T-helper 2 cell (primary cell): ENCODE data around the gene SAG.
A peak's percentile ranks its signal among the peaks of the same experiment; 100 is the strongest.

Source experiments
- DNase-seq, 5 experiments: peaks; one replicate each; pipeline versions ENCODE4 v3.0.0 to v3.0.0-alpha.2; 2012 to 2022

The SAG gene

DNA sequence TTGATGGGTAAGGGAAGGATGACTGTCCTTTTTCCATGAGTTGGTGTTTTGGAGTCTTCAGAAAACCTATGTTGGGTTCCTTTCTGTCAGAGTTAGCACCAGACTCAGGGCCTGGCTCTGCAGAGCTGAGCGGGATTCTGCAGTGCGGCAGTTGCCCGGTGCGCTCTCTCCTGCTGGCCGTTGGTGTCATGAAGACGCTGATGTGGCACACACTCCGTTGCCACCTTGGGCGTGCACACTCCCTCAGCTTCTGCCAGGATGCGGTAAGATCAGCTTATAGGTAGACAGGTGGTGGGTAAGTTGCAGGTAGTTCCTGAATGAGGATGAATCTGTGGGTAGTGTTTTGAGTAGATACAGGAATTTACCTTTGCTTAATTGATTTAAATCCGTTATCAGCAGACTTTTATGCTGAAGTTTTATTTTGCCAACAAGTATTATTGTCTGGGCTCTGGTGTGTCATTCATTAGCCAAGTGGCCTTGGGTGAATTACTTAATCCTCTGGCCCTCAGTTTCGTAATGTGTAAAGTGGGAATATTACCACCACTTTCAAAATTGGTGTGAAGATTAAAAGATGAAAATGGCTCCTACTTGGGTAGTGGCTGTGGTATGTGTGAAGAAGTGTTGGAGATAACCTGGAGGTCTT lies 73.5 kb downstream of the SAG start:
- DNase-seq, result peak in 1 of 5 experiments; percentile 5

- no peak for DNase-seq
These were observed 74.0 kb downstream of the SAG start for GRCh38 chr2:233381638-233381995.

DNA sequence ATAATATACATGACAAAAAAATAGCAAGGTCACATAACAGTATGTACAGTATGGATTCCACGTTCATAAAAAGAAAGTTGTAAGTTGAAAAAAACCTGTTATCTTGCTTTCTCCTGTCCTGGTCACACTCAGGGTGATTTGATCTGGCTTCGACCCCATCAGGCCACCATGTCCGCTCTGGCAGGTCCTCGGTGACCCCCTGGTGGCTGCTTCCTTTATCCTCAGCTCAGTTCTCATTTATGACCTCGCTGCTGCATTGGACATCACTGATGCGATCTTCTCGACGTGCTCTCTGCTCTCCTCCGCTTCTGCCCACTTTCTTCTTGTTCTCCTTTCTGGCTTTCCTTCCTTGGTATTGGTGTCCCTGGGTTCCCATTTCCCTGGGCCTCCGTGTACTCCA lies 76.4 kb downstream of the SAG start:
- DNase-seq, result no peak

DNA sequence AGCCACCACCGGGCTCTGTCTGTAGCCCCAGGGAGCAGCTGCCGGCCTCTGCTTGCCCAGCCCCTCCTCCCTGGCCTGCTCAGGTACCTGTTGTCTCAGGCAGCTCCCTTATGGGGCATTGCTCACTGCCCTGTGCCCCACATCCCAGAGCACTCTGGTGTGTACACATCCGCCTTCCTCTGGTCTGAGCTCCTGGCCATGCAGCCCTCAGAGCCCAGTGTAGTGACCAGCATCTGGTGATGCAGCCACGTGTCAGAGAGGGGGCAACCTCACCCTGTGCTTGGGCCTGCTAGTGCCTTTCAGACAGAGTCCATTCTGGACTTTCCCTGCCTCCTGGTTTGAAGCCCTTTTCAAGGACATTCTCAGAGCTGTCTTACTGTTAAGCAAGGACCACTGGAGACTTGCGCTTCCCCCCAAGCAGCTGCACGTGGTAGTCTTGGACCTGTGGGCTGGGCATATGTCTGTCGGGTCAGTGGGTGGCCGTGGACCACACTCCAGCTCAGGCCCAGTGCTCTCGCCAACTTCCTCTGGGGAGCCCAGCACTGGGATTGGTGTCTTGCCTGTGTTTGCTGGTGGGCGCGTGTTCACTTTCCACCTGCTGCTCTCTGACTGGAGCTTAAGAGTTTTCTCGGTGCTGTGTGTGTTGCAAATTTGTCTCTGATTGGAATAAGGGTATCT lies 77.3 kb downstream of the SAG start:
- no peak for DNase-seq

DNA sequence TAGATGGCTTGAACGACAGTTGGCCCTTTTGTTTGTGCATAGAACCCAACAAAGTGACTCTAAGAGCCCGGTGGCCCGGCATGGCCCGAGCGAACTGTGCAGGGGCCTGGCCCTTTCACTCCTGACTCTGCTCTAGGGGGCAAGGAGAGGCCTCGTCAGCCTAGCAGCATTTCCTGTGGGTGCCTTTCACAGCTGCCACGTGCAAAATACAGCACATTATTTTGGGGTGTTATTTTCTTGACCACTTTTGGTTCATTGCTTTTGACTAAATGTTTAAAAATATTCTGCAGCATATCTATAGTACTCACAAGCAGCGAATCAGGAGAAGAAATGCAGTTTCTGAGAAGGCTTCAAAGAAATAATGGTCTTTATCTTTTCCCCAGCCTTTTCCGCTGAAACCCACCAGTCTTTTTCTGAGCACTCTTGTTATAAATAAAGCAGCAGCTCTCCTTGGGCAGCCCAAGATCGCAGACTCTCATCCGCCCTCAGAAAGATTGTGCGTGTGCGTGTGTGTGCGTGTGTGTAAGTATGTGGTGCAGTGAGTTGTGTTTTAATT lies 78.0 kb downstream of the SAG start:
- peak in 2 of 5 experiments; percentile 44 to 94 for DNase-seq

GRCh38 chr2:233386382-233387041 lies 78.9 kb downstream of the SAG start:
- DNase-seq, result peak in 1 of 5 experiments; percentile 83

DNA sequence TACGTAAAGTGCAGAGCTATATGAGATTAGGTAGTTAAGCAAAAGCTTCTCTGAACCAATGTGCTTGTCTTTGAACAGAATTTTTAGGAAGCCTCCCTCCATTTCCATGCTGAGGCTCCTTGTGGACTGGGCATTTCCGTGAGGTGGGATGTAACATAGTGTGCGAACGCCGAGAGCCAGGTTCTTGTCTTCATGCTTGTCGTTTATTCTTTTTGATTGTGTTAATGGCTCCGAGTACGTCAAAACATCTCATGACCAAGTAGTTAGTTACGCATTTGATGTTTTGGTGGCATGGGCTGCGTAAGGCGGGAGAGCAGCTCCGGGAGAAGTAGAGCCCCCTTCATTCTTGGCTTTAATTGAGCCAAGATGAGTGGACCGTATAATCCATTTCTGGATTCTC lies 79.6 kb downstream of the SAG start:
- no peak for DNase-seq

GRCh38 chr2:233387667-233388528 lies 80.3 kb downstream of the SAG start:
- no peak for DNase-seq

DNA sequence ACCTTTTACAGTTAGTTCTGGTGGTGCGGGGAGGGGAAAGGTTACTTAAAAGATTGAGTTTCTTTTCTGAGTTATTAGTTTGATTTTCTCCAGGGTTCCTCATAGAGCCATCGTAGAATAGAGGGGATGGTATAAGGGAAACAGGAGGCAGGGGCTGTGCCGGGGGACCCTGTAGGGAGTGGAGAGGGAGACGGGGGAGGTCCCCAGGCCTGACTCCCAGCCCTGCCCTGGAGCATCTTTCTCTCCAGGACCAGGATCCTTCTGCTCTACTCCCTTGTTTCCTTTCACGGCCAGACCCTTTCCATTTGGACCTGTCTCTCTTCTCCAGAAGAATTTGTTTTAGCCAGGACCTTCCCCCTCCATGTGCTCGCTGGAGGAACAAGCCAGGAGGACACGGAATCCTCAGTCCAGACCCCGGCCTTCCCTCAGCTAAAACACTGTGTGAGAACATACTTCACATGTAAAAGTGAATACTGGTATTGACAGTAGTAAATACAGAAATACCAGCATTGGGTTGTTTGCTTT lies 82.0 kb downstream of the SAG start:
- DNase-seq, result no peak

GRCh38 chr2:233395687-233396086 lies 88.1 kb downstream of the SAG start:
- DNase-seq, result no peak
